ENCODE data around the gene PLCXD3.
A peak's percentile ranks its signal among the peaks of the same experiment; 100 is the strongest.

Gene PLCXD3

DNA sequence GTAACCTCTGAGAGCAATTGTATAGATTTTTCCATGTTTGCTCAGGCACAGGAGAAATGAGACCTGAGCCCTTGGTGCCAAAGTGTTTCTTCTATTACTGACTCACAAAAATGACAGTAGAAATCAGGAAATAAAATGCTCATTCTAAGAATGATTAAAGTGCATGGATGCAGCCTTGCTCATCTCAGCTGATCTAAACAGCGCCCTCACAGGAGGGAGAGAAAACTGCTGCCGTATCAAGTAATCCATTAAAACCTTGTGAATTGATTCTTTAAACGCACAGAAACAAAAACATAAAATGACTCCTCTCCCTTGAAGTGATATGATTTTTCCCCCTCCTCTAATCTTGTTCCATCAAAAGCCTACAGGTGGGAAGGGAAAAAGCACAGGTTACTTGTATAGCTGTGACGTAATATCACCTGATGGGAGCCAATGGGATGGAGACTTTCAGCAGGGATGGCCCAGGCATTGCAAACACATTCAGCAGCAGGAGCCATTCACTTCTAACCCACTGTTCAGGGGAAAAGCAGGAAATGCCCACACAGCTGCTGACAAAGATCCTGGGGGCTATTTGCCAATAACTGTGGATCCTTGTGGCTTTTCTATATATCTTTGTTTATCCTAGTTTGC lies 76.7 kb downstream of the PLCXD3 start:
- TF ChIP-seq, protein P1, sequence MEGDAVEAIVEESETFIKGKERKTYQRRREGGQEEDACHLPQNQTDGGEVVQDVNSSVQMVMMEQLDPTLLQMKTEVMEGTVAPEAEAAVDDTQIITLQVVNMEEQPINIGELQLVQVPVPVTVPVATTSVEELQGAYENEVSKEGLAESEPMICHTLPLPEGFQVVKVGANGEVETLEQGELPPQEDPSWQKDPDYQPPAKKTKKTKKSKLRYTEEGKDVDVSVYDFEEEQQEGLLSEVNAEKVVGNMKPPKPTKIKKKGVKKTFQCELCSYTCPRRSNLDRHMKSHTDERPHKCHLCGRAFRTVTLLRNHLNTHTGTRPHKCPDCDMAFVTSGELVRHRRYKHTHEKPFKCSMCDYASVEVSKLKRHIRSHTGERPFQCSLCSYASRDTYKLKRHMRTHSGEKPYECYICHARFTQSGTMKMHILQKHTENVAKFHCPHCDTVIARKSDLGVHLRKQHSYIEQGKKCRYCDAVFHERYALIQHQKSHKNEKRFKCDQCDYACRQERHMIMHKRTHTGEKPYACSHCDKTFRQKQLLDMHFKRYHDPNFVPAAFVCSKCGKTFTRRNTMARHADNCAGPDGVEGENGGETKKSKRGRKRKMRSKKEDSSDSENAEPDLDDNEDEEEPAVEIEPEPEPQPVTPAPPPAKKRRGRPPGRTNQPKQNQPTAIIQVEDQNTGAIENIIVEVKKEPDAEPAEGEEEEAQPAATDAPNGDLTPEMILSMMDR (IDR thresholded peaks at IDR 0.05), result peak; percentile 60

DNA sequence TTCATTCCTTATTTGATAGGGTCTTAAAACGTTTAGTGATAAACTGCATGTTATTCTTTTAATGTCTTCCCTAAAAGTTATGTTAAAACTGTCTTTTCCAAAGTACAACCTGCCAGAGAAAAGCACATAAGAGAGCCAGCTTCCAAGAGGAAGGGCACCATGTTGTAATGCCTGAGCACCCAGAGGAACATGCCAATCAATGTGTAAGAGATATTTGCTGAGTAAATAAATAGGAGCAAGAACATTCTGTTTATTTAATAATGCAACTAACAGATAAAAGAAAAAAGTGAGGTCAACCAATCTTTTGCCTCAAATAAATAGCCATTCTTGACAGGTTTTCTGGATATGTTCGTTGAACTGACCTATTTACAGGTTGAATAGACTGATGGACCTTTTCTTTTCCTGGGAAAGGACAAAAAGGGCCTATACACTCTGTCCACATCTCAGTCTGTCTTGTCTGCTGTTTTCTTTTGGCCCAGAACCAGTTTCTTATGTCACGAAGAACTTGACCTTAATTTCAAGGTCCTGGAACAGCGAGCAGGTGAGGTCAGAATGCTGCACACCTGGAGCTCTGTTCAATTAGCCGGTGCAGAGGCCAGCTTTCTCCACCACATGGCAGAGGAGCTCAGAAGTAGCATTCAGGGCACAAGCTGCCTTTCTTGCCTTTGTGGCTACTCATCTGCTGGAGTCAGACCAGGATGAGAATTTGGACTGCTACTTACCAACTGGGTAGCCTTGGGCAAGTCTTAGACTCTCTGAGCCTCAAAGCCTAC lies 77.7 kb downstream of the PLCXD3 start:
- H3K27ac Mint-ChIP-seq, result no peak overlapping the region
- H3K36me3 Mint-ChIP-seq (ENCODE audit: low read depth), result no peaks in the 10 kb centered on the region
- TF ChIP-seq, protein P1 (IDR thresholded peaks at IDR 0.05), result no peak
- H3K27me3 Mint-ChIP-seq (ENCODE audit: low read depth, poor library complexity), result peaks cover 6% of the 10 kb centered on the region
- H3K4me3 Mint-ChIP-seq, result no peak overlapping the region
- H3K4me1 Mint-ChIP-seq, result no peaks in the 10 kb centered on the region
- H3K9me3 Mint-ChIP-seq, result no peaks in the 10 kb centered on the region
- no peak for DNase-seq

More for the DNA sequence above, 76.7 kb downstream of the PLCXD3 start:
- Mint-ChIP-seq H3K27me3 (ENCODE audit: low read depth, poor library complexity) (peaks cover 6% of the 10 kb centered on the region), H3K4me1 (no peaks in the 10 kb centered on the region), H3K27ac (no peak overlapping the region), H3K9me3 (no peaks in the 10 kb centered on the region), H3K4me3 (no peak overlapping the region), H3K36me3 (ENCODE audit: low read depth) (no peaks in the 10 kb centered on the region)
- DNase-seq, result peak; percentile 13

DNA sequence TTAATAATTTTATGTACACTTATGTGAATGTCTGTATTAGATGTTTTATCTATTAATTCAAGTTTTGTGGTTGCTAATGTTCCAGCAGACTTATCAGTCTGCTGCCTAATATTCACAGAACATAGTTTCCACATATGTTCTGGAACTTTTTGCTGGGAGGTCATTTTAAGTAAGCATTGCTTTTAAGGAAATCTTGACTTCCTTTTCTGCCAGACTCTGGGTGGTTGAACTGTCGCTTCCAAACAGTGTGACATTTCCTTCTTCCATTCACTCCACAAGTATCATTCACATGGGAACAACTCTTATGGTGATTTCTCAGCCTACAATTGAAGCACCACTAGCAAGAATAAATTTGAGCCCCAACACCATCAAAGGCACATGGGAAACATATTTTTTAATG lies 82.9 kb downstream of the PLCXD3 start:
- TF ChIP-seq, protein P1 (IDR thresholded peaks at IDR 0.05), result no peak
- Mint-ChIP-seq H3K9me3 (no peaks in the 10 kb centered on the region), H3K36me3 (ENCODE audit: low read depth) (no peaks in the 10 kb centered on the region), H3K4me3 (no peak overlapping the region), H3K27ac (no peak overlapping the region), H3K4me1 (no peaks in the 10 kb centered on the region), H3K27me3 (ENCODE audit: low read depth, poor library complexity) (no peaks in the 10 kb centered on the region)
- no peak for DNase-seq

DNA sequence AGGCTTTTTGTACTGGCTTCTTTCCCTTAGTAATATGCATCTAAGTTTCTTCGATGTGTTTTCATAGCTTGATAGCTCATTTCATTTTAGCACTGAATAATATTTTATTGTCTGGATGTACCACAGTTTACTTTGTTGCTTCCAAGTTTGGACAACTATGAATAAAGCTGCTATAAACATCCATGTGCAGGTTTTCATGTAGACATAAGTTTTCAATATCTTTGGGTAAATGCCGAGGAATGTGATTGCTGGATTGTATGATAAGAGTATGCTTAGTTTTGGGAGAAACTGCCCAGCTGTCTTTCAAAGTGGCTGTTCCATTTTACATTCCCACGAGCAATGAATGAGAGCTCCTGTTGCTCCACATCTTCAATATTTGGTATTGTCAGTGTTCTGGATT lies 84.7 kb downstream of the PLCXD3 start:
- DNase-seq, result no peak

DNA sequence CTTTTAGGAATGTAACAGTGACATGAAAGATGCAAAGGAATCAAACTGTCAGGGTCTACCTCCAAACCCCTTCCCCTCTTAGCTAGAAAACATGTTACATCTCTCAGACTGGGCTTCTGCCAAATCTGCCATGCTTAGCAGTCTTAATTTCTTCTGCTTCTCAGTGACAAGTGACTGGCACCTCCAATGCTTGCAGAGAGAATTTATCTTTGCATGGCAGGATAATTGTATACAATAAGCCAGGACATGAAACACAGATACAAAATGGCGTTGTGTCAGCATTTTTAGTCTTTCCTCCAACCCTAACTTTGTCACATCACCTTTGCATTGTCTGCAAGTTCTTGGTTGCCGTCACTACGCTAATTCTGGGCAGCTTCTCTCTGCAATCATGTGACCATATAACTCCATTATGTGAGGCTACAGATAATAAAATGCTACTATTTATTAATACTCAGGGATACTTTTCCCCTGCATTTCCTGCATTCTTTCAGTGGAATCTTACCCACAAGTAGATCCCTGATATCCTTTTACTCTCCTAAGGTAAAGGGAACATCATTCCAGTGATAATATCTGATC lies 89.8 kb downstream of the PLCXD3 start:
- Mint-ChIP-seq H3K36me3 (ENCODE audit: low read depth) (no peaks in the 10 kb centered on the region), H3K27me3 (ENCODE audit: low read depth, poor library complexity) (no peaks in the 10 kb centered on the region), H3K4me1 (no peaks in the 10 kb centered on the region), H3K4me3 (no peak overlapping the region), H3K27ac (no peak overlapping the region), H3K9me3 (no peaks in the 10 kb centered on the region)
- no peak for DNase-seq
- TF ChIP-seq, protein P1 (IDR thresholded peaks at IDR 0.05), result no peak

More for the DNA sequence above, 84.7 kb downstream of the PLCXD3 start:
- TF ChIP-seq, protein P1 (IDR thresholded peaks at IDR 0.05), result no peak
- Mint-ChIP-seq H3K27ac (no peak overlapping the region), H3K9me3 (no peaks in the 10 kb centered on the region), H3K36me3 (ENCODE audit: low read depth) (no peaks in the 10 kb centered on the region), H3K27me3 (ENCODE audit: low read depth, poor library complexity) (no peaks in the 10 kb centered on the region), H3K4me3 (no peak overlapping the region), H3K4me1 (no peaks in the 10 kb centered on the region)

All from nephron progenitor cell (in vitro differentiated cells).